Muscle layer of colon (tissue), 2 donors: ENCODE measurements around the gene COG4.

Experiments used
- H3K27ac ChIP-seq: one replicate; pipeline ENCODE4 v1.7.0; 2013; ENCODE audit warnings: low read depth, mild to moderate bottlenecking, low read length, moderate library complexity
- H3K27me3 ChIP-seq, 2 donors: one replicate each; pipeline ENCODE4 v1.7.0; 2013; ENCODE audit warnings: low read length in 2 of 2, mild to moderate bottlenecking in 2 of 2; ENCODE audit not compliant: insufficient read depth in 2 of 2, control insufficient read depth in 1 of 2
- H3K36me3 ChIP-seq: one replicate; pipeline ENCODE4 v1.7.0; 2013; ENCODE audit warnings: mild to moderate bottlenecking, low read length; ENCODE audit not compliant: insufficient read depth
- H3K4me1 ChIP-seq: one replicate; pipeline ENCODE4 v1.7.0; 2013; ENCODE audit warnings: mild to moderate bottlenecking, low read length; ENCODE audit not compliant: insufficient read depth
- H3K4me3 ChIP-seq, 2 donors: one replicate each; pipeline ENCODE4 v1.7.0; 2013; ENCODE audit warnings: low read length in 2 of 2, low read depth in 1 of 2, mild to moderate bottlenecking in 1 of 2, moderate library complexity in 1 of 2
- H3K9ac ChIP-seq: one replicate; pipeline ENCODE4 v1.7.0; 2013; ENCODE audit warnings: low read length
- H3K9me3 ChIP-seq: one replicate; pipeline ENCODE4 v1.7.0; 2013; ENCODE audit warnings: mild to moderate bottlenecking, low read length
- donor health status: abdominal sarcoma.
- donor health status: Adenocarcinoma of cecum.

The COG4 gene

GRCh38 chr16:70434484-70435260 lies 88.7 kb downstream of the COG4 start:
- H3K9ac ChIP-seq: no peak overlapping the region
- peaks cover 58% of the 10 kb centered on the region for H3K4me1 ChIP-seq
- H3K36me3 ChIP-seq: no peaks in the 10 kb centered on the region
- H3K4me3 ChIP-seq: no peak overlapping the region
- no peaks in the 10 kb centered on the region for H3K9me3 ChIP-seq
- H3K27ac ChIP-seq: no peak overlapping the region
- no peaks in the 10 kb centered on the region for H3K27me3 ChIP-seq

GRCh38 chr16:70433458-70434103 lies 89.8 kb downstream of the COG4 start:
- Histone ChIP-seq H3K36me3 (no peaks in the 10 kb centered on the region), H3K4me3 (peak overlapping the region in 1 of 2 donors; percentile 13), H3K27me3 (no peaks in the 10 kb centered on the region), H3K9ac (no peak overlapping the region), H3K4me1 (peaks cover 63% of the 10 kb centered on the region), H3K9me3 (no peaks in the 10 kb centered on the region), H3K27ac (peak overlapping the region; percentile 59)

GRCh38 chr16:70432723-70433457 lies 90.5 kb downstream of the COG4 start:
- Histone ChIP-seq H3K4me1 (peaks cover 69% of the 10 kb centered on the region), H3K27me3 (no peaks in the 10 kb centered on the region), H3K9me3 (no peaks in the 10 kb centered on the region), H3K36me3 (no peaks in the 10 kb centered on the region), H3K9ac (no peak overlapping the region), H3K4me3 (peak overlapping the region in 1 of 2 donors; percentile 13), H3K27ac (peak overlapping the region; percentile 59)

GRCh38 chr16:70432356-70432722 lies 91.0 kb downstream of the COG4 start:
- H3K36me3 ChIP-seq: no peaks in the 10 kb centered on the region
- peaks cover 69% of the 10 kb centered on the region for H3K4me1 ChIP-seq
- H3K9me3 ChIP-seq: no peaks in the 10 kb centered on the region
- H3K27ac ChIP-seq: peak overlapping the region; percentile 59
- no peak overlapping the region for H3K9ac ChIP-seq
- no peaks in the 10 kb centered on the region for H3K27me3 ChIP-seq
- peak overlapping the region in 1 of 2 donors; percentile 13 for H3K4me3 ChIP-seq

- peaks cover 57% of the 10 kb centered on the region for H3K4me1 ChIP-seq
- H3K4me3 ChIP-seq: peak overlapping the region in 1 of 2 donors; percentile 5
- no peaks in the 10 kb centered on the region for H3K27me3 ChIP-seq
- H3K9ac ChIP-seq: no peak overlapping the region
- H3K9me3 ChIP-seq: no peaks in the 10 kb centered on the region
- H3K36me3 ChIP-seq: no peaks in the 10 kb centered on the region
- H3K27ac ChIP-seq: peak overlapping the region; percentile 37
Measured at GRCh38 chr16:70430667-70431536, 92.5 kb downstream of the COG4 start.
